HG03135 (cell line): Measurements from ENCODE around the gene FZD10.

Experiments used
- ATAC-seq: cut with Tn5 transposase; IDR thresholded peaks from one replicate; pipeline ENCODE4 v1.9.1; 2021; ENCODE audit warnings: mild to moderate bottlenecking, moderate library complexity; ENCODE audit not compliant: unreplicated experiment

The FZD10 gene

GRCh38 chr12:130153803-130154202 is 8.5 kb upstream of the FZD10 start:
- no peak for ATAC-seq

GRCh38 chr12:130154276-130155070 is 7.8 kb upstream of the FZD10 start:
- no peak for ATAC-seq

GRCh38 chr12:130155416-130156073 is 6.7 kb upstream of the FZD10 start:
- no peak for ATAC-seq

GRCh38 chr12:130156652-130157275 is 5.5 kb upstream of the FZD10 start:
- ATAC-seq, result no peak

- ATAC-seq, result no peak
These were observed 4.1 kb upstream of the FZD10 start for GRCh38 chr12:130157998-130158753.

- ATAC-seq, result no peak
These were observed 3.6 kb upstream of the FZD10 start for GRCh38 chr12:130158754-130159059.

GRCh38 chr12:130160306-130160705 is 2.0 kb upstream of the FZD10 start:
- no peak for ATAC-seq

GRCh38 chr12:130160711-130161231 is 1.5 kb upstream of the FZD10 start:
- ATAC-seq, result no peak

GRCh38 chr12:130161261-130162243 is 712 bp upstream of the FZD10 start:
- ATAC-seq, result no peak

GRCh38 chr12:130162745-130163460 is 639 bp downstream of the FZD10 start:
- no peak for ATAC-seq

GRCh38 chr12:130163461-130164215 is 1.4 kb downstream of the FZD10 start:
- no peak for ATAC-seq

GRCh38 chr12:130164216-130164542 is 1.9 kb downstream of the FZD10 start:
- ATAC-seq, result no peak

GRCh38 chr12:130164936-130165335 is 2.7 kb downstream of the FZD10 start:
- no peak for ATAC-seq

GRCh38 chr12:130166306-130166705 is 4.0 kb downstream of the FZD10 start:
- ATAC-seq, result no peak

GRCh38 chr12:130167537-130167936 is 5.3 kb downstream of the FZD10 start:
- no peak for ATAC-seq

- ATAC-seq, result no peak
These were observed 7.0 kb downstream of the FZD10 start for GRCh38 chr12:130169256-130169655.

GRCh38 chr12:130169924-130170323 is 7.7 kb downstream of the FZD10 start:
- ATAC-seq, result no peak

- no peak for ATAC-seq
These were observed 8.3 kb downstream of the FZD10 start for GRCh38 chr12:130170611-130171010.
